ENCODE measurements around the gene PITPNM1. TPM values are rescaled to one million over a fixed set of nuclear protein-coding genes. Genes with fewer than 3 reads are reported as not detected.
A peak's percentile ranks its signal among the peaks of the same experiment; 100 is the strongest.

The PITPNM1 gene
- total and polyA plus RNA-seq, 2 of the 13 experiments (the other 11 are each of a cell fraction or from before 2014, with no cell fraction given), result 8.2 to 8.5 TPM

DNA sequence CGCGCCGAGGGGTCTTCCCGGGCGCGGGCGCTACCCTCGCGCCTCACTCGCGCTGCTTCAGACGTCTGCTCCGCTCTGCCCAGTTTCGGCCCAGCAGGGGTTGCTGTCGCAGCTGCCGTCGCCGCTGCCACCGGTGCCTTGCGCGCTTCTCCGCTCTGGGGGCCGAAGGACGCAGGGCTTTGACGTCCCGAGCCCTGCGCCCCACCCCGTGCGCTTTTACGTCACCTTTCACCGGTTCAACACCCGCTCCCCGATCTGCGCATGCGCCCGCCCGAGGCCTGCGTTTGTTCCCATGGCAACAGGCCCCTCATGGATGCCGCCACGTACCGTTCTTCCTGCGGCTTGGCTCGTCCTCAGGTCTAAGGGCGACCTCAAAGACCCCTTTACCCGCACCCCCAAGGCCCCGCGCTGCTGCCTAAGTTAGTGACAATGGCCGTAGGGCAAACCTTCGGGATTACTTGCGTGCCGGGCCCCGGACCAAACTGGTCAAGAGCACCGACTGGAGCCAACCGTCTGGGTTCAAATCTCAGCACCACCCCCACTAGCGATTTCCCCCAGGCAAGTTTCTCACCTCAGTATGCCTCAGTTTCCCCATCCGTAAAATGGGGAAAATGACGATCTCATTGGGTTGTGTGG lies 3.4 kb upstream of the PITPNM1 start (continued):
- TF ChIP-seq, protein P1, sequence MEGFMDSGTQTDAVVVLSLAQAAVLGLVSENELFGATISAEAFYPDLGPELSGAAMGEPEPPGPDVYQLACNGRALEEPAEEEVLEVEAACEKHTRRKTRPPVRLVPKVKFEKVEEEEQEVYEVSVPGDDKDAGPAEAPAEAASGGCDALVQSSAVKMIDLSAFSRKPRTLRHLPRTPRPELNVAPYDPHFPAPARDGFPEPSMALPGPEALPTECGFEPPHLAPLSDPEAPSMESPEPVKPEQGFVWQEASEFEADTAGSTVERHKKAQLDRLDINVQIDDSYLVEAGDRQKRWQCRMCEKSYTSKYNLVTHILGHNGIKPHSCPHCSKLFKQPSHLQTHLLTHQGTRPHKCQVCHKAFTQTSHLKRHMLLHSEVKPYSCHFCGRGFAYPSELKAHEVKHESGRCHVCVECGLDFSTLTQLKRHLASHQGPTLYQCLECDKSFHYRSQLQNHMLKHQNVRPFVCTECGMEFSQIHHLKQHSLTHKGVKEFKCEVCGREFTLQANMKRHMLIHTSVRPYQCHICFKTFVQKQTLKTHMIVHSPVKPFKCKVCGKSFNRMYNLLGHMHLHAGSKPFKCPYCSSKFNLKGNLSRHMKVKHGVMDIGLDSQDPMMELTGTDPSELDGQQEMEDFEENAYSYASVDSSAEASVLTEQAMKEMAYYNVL (CRISPR knock-in tag; IDR thresholded peaks at IDR 0.05; ENCODE audit: borderline replicate concordance), result no peak
- TF ChIP-seq GTF2F1 (IDR thresholded peaks at IDR 0.05; ENCODE audit: low read length) (no peak), ZNF891 (CRISPR knock-in tag; IDR thresholded peaks at IDR 0.05) (no peak), DNMT1 (CRISPR knock-in tag; IDR thresholded peaks at IDR 0.05) (no peak), ZBTB7B (CRISPR knock-in tag; IDR thresholded peaks at IDR 0.05) (peak; percentile 48; the same call in 1 of the 2 replicates), HNRNPL (IDR thresholded peaks at IDR 0.05; ENCODE audit: low read depth, low read length) (no peak), NFIB (CRISPR knock-in tag; IDR thresholded peaks at IDR 0.05; ENCODE audit: borderline replicate concordance) (no peak), KDM5A (IDR thresholded peaks at IDR 0.05; ENCODE audit: borderline replicate concordance, low read length) (peak; percentile 77; the same call in 1 of the 2 replicates), ZSCAN21 (CRISPR knock-in tag; IDR thresholded peaks at IDR 0.05; ENCODE audit: borderline replicate concordance) (0 out of 2 replicates have a peak, but pooled peaks have one; percentile 7), ZNF773 (CRISPR knock-in tag; IDR thresholded peaks at IDR 0.05; ENCODE audit: borderline replicate concordance) (0 out of 2 replicates have a peak, but pooled peaks have one; percentile 54), ZNF446 (CRISPR knock-in tag; IDR thresholded peaks at IDR 0.05) (no peak), ZNF782 (CRISPR knock-in tag; IDR thresholded peaks at IDR 0.05; ENCODE audit: borderline replicate concordance) (0 out of 2 replicates have a peak, but pooled peaks have one; percentile 13), ZSCAN12 (CRISPR knock-in tag; IDR thresholded peaks at IDR 0.05) (no peak), POLR2A (IDR thresholded peaks at IDR 0.05; ENCODE audit: insufficient read depth in 1 of 2, low read depth in 2 of 2, low read length in 2 of 2) (peak in 1 of 2 experiments; percentile 85; a peak in 2 of 4 replicates), REL (CRISPR knock-in tag; conservative IDR thresholded peaks at IDR 0.05) (no peak), ZNF124 (CRISPR knock-in tag; IDR thresholded peaks at IDR 0.05) (0 out of 2 replicates have a peak, but pooled peaks have one; percentile 25), ZNF569 (CRISPR knock-in tag; IDR thresholded peaks at IDR 0.05; ENCODE audit: borderline replicate concordance) (no peak), MTA3 (CRISPR knock-in tag; IDR thresholded peaks at IDR 0.05) (no peak), NR1H2 (CRISPR knock-in tag; IDR thresholded peaks at IDR 0.05; ENCODE audit: borderline replicate concordance, low read depth) (no peak), ZFY (CRISPR knock-in tag; IDR thresholded peaks at IDR 0.05) (no peak), EED (CRISPR knock-in tag; IDR thresholded peaks at IDR 0.05) (no peak), SMAD1 (CRISPR knock-in tag; IDR thresholded peaks at IDR 0.05; ENCODE audit: borderline replicate concordance, low read depth) (no peak), RBFOX2 (IDR thresholded peaks at IDR 0.05; ENCODE audit: low read depth, low read length) (peak; percentile 89), ZNF44 (CRISPR knock-in tag; IDR thresholded peaks at IDR 0.05) (no peak)
- TF ChIP-seq, protein P2, sequence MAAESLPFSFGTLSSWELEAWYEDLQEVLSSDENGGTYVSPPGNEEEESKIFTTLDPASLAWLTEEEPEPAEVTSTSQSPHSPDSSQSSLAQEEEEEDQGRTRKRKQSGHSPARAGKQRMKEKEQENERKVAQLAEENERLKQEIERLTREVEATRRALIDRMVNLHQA (CRISPR knock-in tag; IDR thresholded peaks at IDR 0.05), result no peak
- TF ChIP-seq, protein P3, sequence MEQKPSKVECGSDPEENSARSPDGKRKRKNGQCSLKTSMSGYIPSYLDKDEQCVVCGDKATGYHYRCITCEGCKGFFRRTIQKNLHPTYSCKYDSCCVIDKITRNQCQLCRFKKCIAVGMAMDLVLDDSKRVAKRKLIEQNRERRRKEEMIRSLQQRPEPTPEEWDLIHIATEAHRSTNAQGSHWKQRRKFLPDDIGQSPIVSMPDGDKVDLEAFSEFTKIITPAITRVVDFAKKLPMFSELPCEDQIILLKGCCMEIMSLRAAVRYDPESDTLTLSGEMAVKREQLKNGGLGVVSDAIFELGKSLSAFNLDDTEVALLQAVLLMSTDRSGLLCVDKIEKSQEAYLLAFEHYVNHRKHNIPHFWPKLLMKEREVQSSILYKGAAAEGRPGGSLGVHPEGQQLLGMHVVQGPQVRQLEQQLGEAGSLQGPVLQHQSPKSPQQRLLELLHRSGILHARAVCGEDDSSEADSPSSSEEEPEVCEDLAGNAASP (CRISPR knock-in tag; IDR thresholded peaks at IDR 0.05; ENCODE audit: borderline replicate concordance), result no peak
- TF ChIP-seq, protein P4, sequence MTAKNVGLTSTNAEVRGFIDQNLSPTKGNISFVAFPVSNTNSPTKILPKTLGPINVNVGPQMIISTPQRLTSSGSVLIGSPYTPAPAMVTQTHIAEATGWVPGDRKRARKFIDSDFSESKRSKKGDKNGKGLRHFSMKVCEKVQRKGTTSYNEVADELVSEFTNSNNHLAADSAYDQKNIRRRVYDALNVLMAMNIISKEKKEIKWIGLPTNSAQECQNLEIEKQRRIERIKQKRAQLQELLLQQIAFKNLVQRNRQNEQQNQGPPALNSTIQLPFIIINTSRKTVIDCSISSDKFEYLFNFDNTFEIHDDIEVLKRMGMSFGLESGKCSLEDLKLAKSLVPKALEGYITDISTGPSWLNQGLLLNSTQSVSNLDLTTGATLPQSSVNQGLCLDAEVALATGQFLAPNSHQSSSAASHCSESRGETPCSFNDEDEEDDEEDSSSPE (CRISPR knock-in tag; IDR thresholded peaks at IDR 0.05), result no peak; the same call in none of the 2 replicates

Measured in HepG2 (cell line).